LNCaP clone FGC (cell line): Measurements from ENCODE around the gene PRM1.

Experiments
- DNase-seq: peaks from one replicate; pipeline ENCODE4 v3.0.0-alpha.2; 2011; ENCODE audit warnings: low read depth
- H3K4me3 ChIP-seq: 2 replicates; pipeline ENCODE4 v1.5.1; 2011; ENCODE audit warnings: mild to moderate bottlenecking, low read depth, low read length, control low read depth
- TF ChIP-seq, protein P1 (sequence below): IDR thresholded peaks from 2 replicates; pipeline ENCODE4 v1.5.1; 2012; ENCODE audit warnings: mild to moderate bottlenecking; ENCODE audit not compliant: control insufficient read depth, insufficient read depth; ENCODE audit errors: extremely low read depth

Gene PRM1

DNA sequence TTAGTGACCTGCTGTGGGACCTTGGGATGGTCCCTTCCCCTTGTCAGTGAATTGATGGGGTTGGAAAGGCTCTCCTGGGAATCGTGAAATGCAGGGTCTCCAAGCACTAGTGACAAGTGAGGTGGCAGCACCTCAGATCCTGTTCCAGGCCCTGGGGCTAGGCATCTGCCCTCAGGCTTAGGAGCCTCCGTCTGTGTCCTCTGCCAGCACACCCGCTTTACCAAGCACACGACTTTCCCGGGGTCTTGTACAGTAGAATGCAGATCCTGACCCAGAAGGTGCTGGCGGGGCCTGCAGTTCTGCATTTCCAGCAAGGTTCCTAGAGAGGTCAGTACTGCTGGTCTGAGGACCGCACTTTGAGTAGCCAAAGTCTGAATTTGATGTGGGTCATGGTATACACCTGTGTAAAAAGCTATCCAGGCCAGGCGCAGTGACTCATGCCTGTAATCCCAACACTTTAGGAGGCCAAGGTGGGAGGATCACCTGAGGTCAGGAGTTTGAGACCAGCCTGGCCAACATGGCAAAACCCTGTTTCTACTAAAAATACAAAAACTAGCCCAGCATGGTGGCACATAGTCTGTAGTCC lies 33.3 kb upstream of the PRM1 start:
- DNase-seq, result no peak
- TF ChIP-seq, protein P1, sequence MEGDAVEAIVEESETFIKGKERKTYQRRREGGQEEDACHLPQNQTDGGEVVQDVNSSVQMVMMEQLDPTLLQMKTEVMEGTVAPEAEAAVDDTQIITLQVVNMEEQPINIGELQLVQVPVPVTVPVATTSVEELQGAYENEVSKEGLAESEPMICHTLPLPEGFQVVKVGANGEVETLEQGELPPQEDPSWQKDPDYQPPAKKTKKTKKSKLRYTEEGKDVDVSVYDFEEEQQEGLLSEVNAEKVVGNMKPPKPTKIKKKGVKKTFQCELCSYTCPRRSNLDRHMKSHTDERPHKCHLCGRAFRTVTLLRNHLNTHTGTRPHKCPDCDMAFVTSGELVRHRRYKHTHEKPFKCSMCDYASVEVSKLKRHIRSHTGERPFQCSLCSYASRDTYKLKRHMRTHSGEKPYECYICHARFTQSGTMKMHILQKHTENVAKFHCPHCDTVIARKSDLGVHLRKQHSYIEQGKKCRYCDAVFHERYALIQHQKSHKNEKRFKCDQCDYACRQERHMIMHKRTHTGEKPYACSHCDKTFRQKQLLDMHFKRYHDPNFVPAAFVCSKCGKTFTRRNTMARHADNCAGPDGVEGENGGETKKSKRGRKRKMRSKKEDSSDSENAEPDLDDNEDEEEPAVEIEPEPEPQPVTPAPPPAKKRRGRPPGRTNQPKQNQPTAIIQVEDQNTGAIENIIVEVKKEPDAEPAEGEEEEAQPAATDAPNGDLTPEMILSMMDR, result no peak
- no peak overlapping the region for H3K4me3 ChIP-seq

DNA sequence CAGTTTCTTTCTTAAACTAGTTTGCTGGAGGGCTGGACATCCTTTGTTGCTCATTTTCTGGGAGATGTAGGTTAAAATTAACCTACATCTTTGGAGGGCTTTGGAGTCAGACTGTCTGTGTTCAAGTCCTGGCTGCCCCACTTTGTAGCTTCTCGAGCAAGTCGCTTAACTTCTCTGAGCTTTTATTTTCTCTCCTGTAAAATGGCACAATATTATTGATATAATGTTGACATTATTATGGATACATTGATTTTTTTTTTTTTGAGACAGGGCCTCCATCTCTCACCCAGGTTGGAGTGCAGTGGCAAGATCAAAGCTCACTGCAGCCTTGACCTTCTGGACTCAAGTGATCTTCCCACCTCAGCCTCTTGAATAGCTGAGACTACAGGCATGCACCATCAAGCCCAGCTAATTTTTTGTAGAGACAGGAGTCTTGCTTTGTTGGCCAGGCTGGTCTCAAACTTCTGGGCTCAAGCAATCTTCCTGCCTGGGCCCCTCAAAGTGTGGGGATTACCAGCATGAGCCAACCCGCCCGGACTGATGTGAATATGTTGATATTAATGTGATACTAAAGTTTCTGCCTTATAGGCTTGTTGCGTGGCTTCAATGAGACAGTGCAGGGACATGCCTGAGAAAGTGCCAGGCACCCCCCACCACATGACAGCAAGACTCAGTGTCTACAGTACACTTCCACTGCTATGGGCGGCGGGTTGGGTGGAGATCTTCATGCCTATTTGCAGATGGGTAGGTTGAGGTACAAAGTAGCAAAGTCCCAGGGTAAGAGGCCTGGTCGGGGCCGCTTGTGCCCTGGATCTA lies 32.6 kb upstream of the PRM1 start:
- no peak overlapping the region for H3K4me3 ChIP-seq
- no peak for DNase-seq
- TF ChIP-seq, protein P1, result no peak

DNA sequence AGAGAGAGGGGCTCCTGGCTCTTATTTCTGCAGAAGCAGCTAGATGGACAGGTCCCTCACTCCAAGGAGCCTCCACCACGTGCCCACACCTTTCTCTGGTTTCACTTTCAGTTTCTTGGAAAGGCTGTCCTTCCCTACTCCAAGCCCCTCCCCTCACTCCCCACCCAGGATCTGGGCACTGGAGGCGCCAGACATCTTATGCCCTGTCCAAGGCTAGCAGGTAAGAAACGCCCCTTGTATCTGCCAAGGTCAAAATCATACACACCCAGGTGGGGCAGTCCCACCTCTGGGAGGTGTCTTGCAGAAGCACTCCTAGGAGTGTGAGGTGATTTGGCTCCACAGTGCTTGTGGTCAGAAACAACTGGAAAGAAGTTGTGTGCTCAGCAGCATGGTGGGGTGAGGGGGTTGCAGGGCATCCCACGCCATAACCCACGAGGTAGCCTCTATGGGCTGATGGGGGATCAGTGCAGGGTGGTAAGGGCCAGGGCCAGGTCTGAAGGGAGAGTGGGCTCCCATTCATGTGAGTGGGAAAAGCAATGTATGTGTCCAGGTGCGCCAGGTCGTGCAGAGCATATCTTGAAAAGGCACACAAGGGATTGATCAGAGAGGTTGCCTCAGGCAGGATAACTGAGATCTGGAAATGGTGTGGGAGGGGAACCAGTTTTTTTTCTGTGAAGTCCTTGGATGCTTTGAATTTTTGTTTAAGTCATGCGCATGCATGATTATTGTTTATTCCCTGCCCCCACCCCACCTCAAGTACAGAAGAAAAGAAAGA lies 31.8 kb upstream of the PRM1 start:
- no peak for DNase-seq
- TF ChIP-seq, protein P1, result no peak
- H3K4me3 ChIP-seq, result no peak overlapping the region

DNA sequence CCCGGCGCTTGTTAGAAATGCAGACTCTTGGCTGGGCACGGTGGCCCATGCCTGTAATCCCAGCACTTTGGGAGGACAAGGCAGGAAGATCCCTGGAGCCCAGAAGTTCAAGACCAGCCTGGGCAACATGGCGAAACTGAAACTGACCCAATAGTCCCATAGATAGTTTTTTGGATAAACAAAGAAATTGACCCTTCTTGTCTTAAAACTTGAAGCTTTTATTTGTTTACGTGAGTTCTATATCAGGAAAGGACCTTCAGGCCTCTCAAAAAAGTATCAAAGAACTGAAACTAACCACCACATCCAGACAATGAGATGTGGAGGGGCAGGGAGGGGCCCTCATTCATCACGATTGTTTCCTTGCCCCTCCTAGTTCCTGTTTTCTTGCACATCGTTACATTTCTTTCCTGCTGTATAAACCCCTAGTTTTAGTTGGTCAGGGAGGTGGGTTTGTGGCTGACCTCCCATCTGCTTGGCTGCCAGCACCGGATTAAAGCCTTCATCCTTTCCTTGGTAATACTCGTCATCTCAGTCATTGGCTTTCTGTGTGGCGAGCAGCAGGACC lies 29.9 kb upstream of the PRM1 start:
- TF ChIP-seq, protein P1, result no peak
- no peak for DNase-seq

DNA sequence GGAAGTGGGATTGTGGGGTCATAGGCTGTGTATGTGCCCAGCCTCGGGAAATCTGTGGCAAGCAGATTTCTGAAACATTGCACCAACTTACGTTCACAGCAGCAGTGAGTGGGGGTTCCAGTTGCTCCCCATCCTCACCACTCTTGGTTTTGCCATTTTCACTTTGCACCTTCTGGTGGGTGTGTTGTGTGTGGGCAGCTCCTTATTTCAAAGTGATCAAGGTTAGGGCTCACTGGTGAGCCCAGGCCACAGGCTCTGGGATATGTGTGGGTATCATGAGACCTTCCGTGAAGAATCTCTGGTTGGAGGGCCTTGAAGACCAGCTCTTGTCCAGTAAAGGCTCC lies 29.5 kb upstream of the PRM1 start:
- TF ChIP-seq, protein P1, result no peak
- DNase-seq, result no peak
- no peak overlapping the region for H3K4me3 ChIP-seq

More for the DNA sequence above, 29.9 kb upstream of the PRM1 start:
- H3K4me3 ChIP-seq, result no peak overlapping the region

DNA sequence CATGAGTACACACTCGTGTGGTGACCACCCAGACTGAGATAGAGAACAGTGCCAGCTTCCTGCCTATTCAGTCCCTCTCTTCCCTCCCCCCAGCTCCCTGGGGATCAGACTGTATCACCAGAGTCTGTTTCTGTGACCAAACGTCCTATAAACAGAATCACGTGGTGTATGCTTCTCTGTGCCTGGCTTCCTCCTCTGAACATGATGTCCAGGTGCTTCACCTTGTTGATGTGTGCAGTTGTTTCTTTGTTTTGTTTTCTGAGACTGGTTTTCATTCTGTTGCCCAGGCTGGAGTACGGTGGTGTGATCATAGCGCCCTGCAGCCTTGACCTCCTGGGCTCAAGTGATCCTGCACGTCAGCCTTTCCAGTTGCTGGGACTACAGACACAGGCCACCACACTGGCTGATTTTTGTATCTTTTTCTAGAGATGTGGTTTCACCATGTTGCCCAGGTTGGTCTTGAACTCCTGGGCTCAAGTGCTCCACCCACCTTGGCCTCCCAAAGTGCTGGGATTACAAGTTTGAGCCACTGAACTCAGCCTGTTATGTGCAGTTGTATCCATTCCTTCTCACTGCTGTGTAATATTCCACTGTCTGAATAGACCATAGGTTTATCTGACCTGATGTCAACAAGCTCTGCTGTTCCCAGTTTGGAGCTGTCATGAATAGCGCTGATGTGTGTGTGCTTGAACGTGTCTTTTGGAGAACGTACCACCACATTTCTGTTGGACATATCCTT lies 28.9 kb upstream of the PRM1 start:
- no peak for DNase-seq
- TF ChIP-seq, protein P1, result no peak
- H3K4me3 ChIP-seq, result no peak overlapping the region
